Left lung (tissue), 10 donors: ENCODE data around the gene MGAT5. TPM values are rescaled to one million over a fixed set of nuclear protein-coding genes. Genes with fewer than 3 reads are reported as not detected.

ENCODE experiments used
- ATAC-seq: fragments of 200-7000 bp; cut with Tn5 transposase; one replicate; pipeline ENCODE4 v1.9.1; 2020; ENCODE audit warnings: moderate library complexity
- DNase-seq, 4 donors: peaks; one replicate each; pipeline ENCODE4 v3.0.0-alpha.2; 2013 to 2020
- H3K27ac ChIP-seq, 2 donors: fragments of 200-600 bp; sonication (generic) in 1 of 2; one replicate each; pipeline versions ENCODE4 v1.5.0 to v1.8.0; 2020 to 2021
- H3K27me3 ChIP-seq, 2 donors: fragments of 200-600 bp; sonication (generic) in 1 of 2; one replicate each; pipeline versions ENCODE4 v1.5.0 to v1.8.0; 2020 to 2021
- H3K36me3 ChIP-seq, 2 donors: fragments of 200-600 bp; sonication (generic) in 1 of 2; one replicate each; pipeline versions ENCODE4 v1.5.0 to v1.8.0; 2020 to 2021
- H3K4me1 ChIP-seq, 2 donors: fragments of 200-600 bp; one replicate each; pipeline ENCODE4 v1.8.0; 2021
- H3K4me3 ChIP-seq, 2 donors: fragments of 200-600 bp; sonication (generic) in 1 of 2; one replicate each; pipeline versions ENCODE4 v1.5.0 to v1.8.0; 2020 to 2021; ENCODE audit warnings: mild to moderate bottlenecking in 1 of 2
- H3K9me3 ChIP-seq, 2 donors: fragments of 200-600 bp; sonication (generic) in 1 of 2; one replicate each; pipeline versions ENCODE4 v1.5.0 to v1.8.0; 2020 to 2021
- CTCF ChIP-seq, 2 donors: fragments of 200-600 bp; sonication (generic) in 1 of 2; IDR thresholded peaks; one replicate each; pipeline versions ENCODE4 v1.5.0 to v1.8.0; 2021; ENCODE audit warnings: antibody characterized with exemption in 2 of 2
- intact Hi-C, 2 donors: fragments of 100-400 bp; cut with DNase I; formaldehyde crosslinking; loops; one replicate each; pipeline versions ENCODE4 v1.11.2 to v1.14.2; 2022
- polyA plus RNA-seq, 6 donors: library from polyadenylated mRNA; unstranded; fragments of 120-200 nt; gene quantifications; one replicate each; pipeline ENCODE4 v1.2.1, GENCODE V29; 2013; ENCODE audit not compliant: insufficient read length in 6 of 6
- total RNA-seq, 2 donors: library from RNA; stranded (reverse); fragmentation: NEBNext Ultra II Directional; extraction: Animal tissue kit (Norgen Biotek cat#: 25700); gene quantifications; one replicate each; pipeline ENCODE4 v1.2.1, GENCODE V29; 2021
- donor health status: DM: no; HTN: yes; CAD: no.
- donor health status: DM: no; HTN: no; CAD: no.

MGAT5 gene
- total and polyA plus RNA-seq, 8 donors = 24.5 to 57.0 (median 28.1) TPM

- H3K9me3 ChIP-seq = no peaks in the 10 kb centered on the region
- no peak for TF ChIP-seq CTCF (IDR thresholded peaks at IDR 0.05)
- no peaks in the 10 kb centered on the region for H3K27me3 ChIP-seq
- no peaks in the 10 kb centered on the region for H3K4me1 ChIP-seq
- no peaks in the 10 kb centered on the region for H3K36me3 ChIP-seq
- H3K4me3 ChIP-seq = no peak overlapping the region
- DNase-seq (no peak), ATAC-seq (peak; percentile 40)
- H3K27ac ChIP-seq = no peak overlapping the region
- intact Hi-C loops = no loop called here
Measured at GRCh38 chr2:134393075-134393461, 139.2 kb downstream of the MGAT5 start.

GRCh38 chr2:134395779-134396178, 141.9 kb downstream of the MGAT5 start:
- no peak for TF ChIP-seq CTCF (IDR thresholded peaks at IDR 0.05)
- Histone ChIP-seq H3K4me3 (no peak overlapping the region), H3K36me3 (no peaks in the 10 kb centered on the region), H3K4me1 (no peaks in the 10 kb centered on the region), H3K27me3 (no peaks in the 10 kb centered on the region), H3K27ac (no peak overlapping the region), H3K9me3 (no peaks in the 10 kb centered on the region)
- DNase-seq (no peak), ATAC-seq (no peak)
- intact Hi-C loops = no loop called here

- DNase-seq = peak in 1 of 4 donors; percentile 62
- intact Hi-C loops = no loop called here
- H3K9me3 ChIP-seq = no peaks in the 10 kb centered on the region
- H3K27ac ChIP-seq = no peak overlapping the region
- no peaks in the 10 kb centered on the region for H3K27me3 ChIP-seq
- ATAC-seq = peak; percentile 32
- H3K4me3 ChIP-seq = no peak overlapping the region
- TF ChIP-seq CTCF (IDR thresholded peaks at IDR 0.05) = no peak
- H3K36me3 ChIP-seq = no peaks in the 10 kb centered on the region
- no peaks in the 10 kb centered on the region for H3K4me1 ChIP-seq
Measured at GRCh38 chr2:134396493-134396892, 142.6 kb downstream of the MGAT5 start.

GRCh38 chr2:134397146-134397896, 143.4 kb downstream of the MGAT5 start:
- no peak for ATAC-seq
- Histone ChIP-seq H3K9me3 (no peaks in the 10 kb centered on the region), H3K4me1 (peaks cover 0 to 6% of the 10 kb centered on the region in 2 donors), H3K27me3 (no peaks in the 10 kb centered on the region), H3K36me3 (no peaks in the 10 kb centered on the region), H3K27ac (no peak overlapping the region), H3K4me3 (no peak overlapping the region)
- intact Hi-C loops = no loop called here
- TF ChIP-seq CTCF (IDR thresholded peaks at IDR 0.05) = no peak
- DNase-seq = no peak

- Histone ChIP-seq H3K27me3 (no peaks in the 10 kb centered on the region), H3K4me1 (peaks cover 0 to 10% of the 10 kb centered on the region in 2 donors), H3K4me3 (no peak overlapping the region), H3K9me3 (no peaks in the 10 kb centered on the region), H3K27ac (no peak overlapping the region), H3K36me3 (peaks cover 0 to 4% of the 10 kb centered on the region in 2 donors)
- DNase-seq (no peak), ATAC-seq (no peak)
- TF ChIP-seq CTCF (IDR thresholded peaks at IDR 0.05) = no peak
- intact Hi-C loops = no loop called here
Measured at GRCh38 chr2:134398300-134398699, 144.4 kb downstream of the MGAT5 start.
